ENCODE measurements around the gene DGCR2. TPM values are rescaled to one million over a fixed set of nuclear protein-coding genes. Genes with fewer than 3 reads are reported as not detected.

DGCR2 gene
- total RNA-seq, 2 donors from 2014 or later: 29.6 to 34.6 TPM

DNA sequence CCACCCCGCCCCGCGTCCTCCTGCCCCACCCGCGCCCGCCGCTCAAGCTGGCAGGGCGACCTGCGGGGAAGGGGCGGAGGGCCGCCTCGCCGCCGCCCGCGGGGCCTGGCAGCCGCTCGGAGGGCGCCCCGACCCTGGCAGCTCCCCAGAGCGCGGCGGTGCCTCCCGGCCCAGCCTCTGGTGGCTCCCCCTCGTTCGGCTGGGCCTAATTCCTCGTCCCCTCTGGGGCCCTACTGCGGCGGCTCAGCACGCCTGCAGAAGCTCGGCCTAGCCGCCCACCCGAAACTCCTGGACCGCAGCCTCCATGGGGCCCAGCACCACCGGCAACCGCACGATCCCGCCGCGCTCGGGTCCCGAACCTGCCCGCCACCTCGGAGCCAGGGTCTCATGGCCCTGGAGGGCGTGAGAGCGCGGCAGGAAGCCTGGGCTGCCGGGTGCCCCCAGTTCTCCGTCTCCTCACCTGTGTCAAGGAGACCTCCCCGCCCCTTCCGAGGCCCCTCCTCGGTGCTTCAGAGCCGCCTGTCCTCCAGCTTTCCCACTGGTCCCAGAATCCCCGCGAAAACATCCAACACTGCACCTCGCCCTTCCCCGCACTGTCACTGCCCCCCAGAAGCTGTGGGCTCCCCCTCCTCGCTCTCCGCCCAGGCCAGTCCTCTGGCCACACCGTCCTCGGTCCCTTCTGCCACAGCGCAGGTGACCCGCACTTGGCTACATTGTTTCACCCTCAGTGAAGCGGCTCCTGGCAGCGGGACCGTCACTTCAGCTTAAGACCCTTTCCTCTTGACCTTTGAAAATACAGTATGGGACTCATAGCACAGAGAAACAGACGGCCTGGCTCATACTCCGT is 28.5 kb upstream of the DGCR2 start:
- no peak for DNase-seq (ENCODE audit: low spot score)
- H3K4me3 Mint-ChIP-seq: peak overlapping the region; percentile 54
- peaks cover 0 to 6% of the 10 kb centered on the region in 2 donors for H3K4me1 Mint-ChIP-seq (ENCODE audit: low read depth in 2 of 2)
- ATAC-seq: no peak
- H3K27me3 Mint-ChIP-seq: peaks cover 31 to 47% of the 10 kb centered on the region in 2 donors
- peaks cover 6% of the 10 kb centered on the region for H3K36me3 Mint-ChIP-seq
- no peak overlapping the region for H3K27ac Mint-ChIP-seq
- no peaks in the 10 kb centered on the region for H3K9me3 Mint-ChIP-seq

DNA sequence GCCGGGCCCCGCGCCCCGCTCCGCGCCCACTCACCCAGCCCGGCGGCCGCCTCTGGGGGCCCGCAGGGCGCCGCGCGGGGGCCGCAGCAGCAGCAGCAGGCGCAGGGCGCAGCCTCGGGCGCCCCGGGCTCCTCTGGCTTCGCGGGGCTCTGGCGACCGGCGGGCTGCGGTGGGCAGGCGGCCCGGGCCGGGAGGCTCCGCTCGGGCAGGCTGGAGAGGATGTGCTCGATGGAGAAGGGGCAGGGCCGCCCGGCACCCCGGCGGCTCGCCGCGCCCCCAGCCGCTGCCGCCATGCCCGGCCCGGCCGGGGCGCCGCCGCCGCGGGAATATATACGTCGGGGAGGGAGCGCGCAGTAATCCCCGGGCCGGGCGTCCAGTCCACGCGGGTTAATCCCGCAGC is 27.8 kb upstream of the DGCR2 start, which contains the start of gene GSC2:
TSS of gene GSC2 (minus strand) at position 302 of the 400 bp plus-strand sequence. CDS start at position 293, 9 bp downstream.
- DNase-seq (ENCODE audit: low spot score) (no peak), ATAC-seq (no peak)
- H3K27ac Mint-ChIP-seq: no peak within 1 kb of the TSS
- peak within 1 kb of the TSS; percentile 54 for H3K4me3 Mint-ChIP-seq
- H3K27me3 Mint-ChIP-seq: peaks cover 31 to 46% of the 10 kb centered on the region in 2 donors
- H3K36me3 Mint-ChIP-seq: peaks cover 6% of the 10 kb centered on the region
- H3K4me1 Mint-ChIP-seq (ENCODE audit: low read depth in 2 of 2): peaks cover 0 to 6% of the 10 kb centered on the region in 2 donors
- H3K9me3 Mint-ChIP-seq: no peaks in the 10 kb centered on the region

DNA sequence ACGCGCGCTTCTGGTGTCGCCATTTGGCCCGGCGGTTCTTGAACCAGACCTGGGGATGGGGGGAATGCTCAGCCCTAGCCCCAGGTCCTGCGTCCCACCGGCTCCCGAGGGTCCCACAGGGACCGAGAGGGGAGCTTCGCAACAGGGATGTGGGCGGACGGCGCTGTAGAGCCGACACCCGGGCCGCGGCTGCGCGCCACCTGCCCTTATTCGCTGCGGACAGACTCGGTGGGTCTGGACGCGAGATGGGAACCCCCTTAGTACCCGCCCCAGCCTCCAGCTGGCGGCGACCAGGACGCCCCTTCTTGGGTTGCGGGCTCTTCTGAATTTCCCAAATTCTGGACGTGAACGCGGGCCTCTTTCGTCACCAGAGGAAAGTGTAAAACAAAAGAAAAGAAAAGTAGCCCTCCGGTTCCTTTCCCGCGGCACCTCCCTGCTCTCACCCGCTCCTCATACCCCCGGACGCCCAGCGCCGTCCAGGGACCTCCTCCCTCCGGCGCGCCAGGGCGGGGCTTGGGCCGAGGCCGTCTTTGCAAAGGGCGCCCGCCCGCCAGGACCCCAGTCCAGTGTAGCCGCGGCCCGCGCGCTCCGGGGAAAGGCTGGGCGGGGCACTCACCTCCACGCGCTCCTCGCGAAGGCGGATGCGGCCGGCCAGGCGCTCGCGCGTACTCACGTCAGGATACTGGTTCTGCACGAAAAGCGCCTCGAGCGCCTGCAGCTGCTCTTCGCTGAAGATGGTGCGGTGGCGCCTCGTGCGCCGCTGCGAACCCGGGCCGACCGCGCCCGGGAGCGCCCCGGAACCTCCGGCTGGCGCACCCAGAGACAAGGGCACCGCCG is 27.1 kb upstream of the DGCR2 start:
- H3K4me3 Mint-ChIP-seq: no peak overlapping the region
- DNase-seq (ENCODE audit: low spot score) (no peak), ATAC-seq (no peak)
- no peaks in the 10 kb centered on the region for H3K9me3 Mint-ChIP-seq
- peaks cover 7 to 11% of the 10 kb centered on the region in 2 donors for H3K4me1 Mint-ChIP-seq (ENCODE audit: low read depth in 2 of 2)
- H3K27me3 Mint-ChIP-seq: peaks cover 29 to 41% of the 10 kb centered on the region in 2 donors
- H3K27ac Mint-ChIP-seq: no peak overlapping the region
- H3K36me3 Mint-ChIP-seq: peaks cover 7% of the 10 kb centered on the region

DNA sequence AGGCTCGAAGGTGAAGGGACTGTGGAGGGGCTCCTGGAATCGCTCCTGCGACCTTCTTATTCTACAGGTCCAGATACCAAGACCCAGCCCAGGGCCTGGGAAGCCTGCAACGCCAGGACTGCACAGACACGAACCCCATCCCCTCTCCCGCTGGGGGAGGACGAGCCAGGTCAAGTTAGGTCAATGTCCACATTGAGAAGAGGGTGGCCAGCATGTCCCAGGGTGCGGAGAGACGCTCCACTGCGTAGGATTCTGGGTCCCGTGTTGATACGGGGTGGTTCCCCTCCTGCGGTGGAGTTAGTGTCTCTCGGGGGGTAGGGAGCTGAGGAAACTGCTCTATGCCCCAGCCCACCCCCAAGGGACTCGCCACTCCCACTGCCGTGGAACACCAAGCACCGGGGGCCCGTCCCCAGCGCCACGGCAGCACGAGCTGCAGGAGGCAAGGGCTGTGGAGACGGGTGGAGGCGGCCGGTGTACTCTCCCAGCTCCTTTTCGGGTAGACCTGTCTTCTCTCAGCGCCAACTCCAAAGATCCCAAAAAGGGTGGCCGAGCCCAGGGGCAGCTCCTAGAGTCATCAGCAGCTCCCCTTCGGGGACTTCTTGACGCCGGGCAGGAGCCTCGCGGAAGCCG is 26.3 kb upstream of the DGCR2 start:
- Mint-ChIP-seq H3K27ac (no peak overlapping the region), H3K36me3 (peaks cover 13% of the 10 kb centered on the region), H3K9me3 (no peaks in the 10 kb centered on the region), H3K4me1 (ENCODE audit: low read depth in 2 of 2) (peaks cover 14 to 17% of the 10 kb centered on the region in 2 donors), H3K4me3 (no peak overlapping the region), H3K27me3 (peaks cover 25 to 36% of the 10 kb centered on the region in 2 donors)
- ATAC-seq (no peak), DNase-seq (ENCODE audit: low spot score) (no peak)

DNA sequence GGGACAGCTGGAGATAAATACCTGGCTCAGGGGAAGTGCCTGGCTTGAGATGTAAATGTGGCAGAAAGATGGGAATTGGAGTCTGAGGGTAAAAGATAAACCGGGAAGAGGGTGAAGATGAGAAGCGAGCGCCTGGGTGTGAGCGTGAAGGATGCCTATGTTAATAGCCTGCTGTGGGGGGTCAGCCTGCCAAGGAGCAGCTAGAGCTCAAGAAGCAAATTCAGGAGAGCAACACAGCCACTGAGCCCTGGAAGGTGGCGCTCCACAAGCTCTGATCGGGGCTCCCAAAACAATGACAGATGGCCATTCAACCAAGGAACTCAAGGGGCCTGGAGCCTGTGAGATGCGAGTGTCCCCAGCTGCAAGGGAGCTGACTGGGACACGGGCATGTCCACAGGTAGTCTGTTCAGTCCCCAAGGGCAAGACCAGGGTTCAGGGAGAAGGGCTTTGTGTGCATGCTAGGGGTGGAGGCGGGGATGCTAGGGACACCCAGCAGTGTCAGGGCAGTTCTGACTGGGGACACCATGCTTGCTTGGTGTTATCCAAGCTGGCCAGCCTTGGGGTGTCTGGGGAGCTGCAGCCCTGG is 25.1 kb upstream of the DGCR2 start:
- Mint-ChIP-seq H3K9me3 (no peaks in the 10 kb centered on the region), H3K4me3 (no peak overlapping the region), H3K36me3 (peaks cover 13% of the 10 kb centered on the region), H3K27ac (no peak overlapping the region), H3K4me1 (ENCODE audit: low read depth in 2 of 2) (peaks cover 17 to 20% of the 10 kb centered on the region in 2 donors), H3K27me3 (peaks cover 21 to 28% of the 10 kb centered on the region in 2 donors)
- DNase-seq (ENCODE audit: low spot score): no peak
- ATAC-seq: no peak

DNA sequence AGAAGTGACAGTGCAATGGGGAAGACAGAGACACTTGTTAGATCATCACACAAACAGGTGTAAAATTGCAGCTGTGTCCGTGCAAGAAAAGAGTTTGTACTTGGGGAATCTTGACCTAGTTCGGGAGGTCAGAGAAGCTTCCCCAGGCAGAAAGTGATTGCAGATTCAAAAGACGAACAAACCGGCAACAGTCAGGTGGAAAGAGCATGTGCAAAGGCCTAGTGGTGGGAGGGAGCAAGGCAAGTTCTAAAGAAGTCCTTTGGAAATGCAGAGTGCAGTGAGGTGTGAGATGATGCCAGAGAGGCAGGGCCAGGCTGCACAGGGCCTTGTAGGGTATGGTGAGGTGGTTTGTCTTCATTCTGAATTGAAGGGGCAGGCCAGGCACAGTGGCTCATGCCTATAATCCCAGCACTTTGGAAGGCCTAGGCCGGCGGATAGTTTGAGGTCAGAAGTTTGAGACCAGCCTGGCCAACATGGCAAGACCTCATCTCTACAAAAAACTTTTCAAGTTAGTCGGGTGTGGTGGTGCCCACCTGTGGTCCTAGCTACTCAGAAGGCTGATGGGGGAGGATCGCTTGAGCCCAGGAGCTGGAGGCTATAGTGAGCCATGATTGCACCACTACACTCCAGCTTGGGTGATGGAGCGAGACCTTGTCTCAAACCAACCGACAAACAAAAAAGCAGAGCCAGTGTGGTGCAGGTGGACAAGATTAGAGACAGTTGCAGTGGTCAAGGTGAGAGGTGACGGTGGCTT is 24.2 kb upstream of the DGCR2 start:
- Mint-ChIP-seq H3K4me1 (ENCODE audit: low read depth in 2 of 2) (peaks cover 17 to 22% of the 10 kb centered on the region in 2 donors), H3K27me3 (peaks cover 15 to 19% of the 10 kb centered on the region in 2 donors), H3K4me3 (no peak overlapping the region), H3K27ac (no peak overlapping the region), H3K9me3 (no peaks in the 10 kb centered on the region), H3K36me3 (peaks cover 9% of the 10 kb centered on the region)
- ATAC-seq (no peak), DNase-seq (ENCODE audit: low spot score) (no peak)

DNA sequence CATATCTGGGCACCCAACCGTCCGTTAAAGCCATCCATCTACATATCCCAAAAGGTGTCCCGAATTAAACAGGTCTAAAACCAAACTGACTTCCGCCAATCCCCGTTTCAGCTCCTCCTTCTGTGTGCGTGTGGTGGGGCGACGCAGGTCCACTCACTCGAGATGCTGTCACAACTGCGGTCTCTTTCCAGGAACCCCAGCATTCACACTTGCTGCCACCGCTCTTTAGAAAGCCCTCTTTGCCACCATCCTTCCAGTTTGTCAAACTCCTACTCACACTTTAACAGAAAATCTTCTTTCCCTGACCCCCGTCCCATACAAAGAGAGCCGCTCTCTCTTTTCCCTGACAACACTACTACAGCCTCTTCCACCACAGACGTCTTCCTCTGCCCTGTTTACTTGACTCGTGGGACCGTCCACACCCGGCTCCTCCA is 21.8 kb upstream of the DGCR2 start:
- DNase-seq (ENCODE audit: low spot score) (peak; percentile 79), ATAC-seq (peak; percentile 71 to 76)
- Mint-ChIP-seq H3K4me3 (peak overlapping the region; percentile 98), H3K36me3 (peaks cover 15% of the 10 kb centered on the region), H3K4me1 (ENCODE audit: low read depth in 2 of 2) (peaks cover 17 to 21% of the 10 kb centered on the region in 2 donors), H3K9me3 (no peaks in the 10 kb centered on the region), H3K27me3 (peaks cover 9 to 11% of the 10 kb centered on the region in 2 donors), H3K27ac (peak overlapping the region; percentile 99)

DNA sequence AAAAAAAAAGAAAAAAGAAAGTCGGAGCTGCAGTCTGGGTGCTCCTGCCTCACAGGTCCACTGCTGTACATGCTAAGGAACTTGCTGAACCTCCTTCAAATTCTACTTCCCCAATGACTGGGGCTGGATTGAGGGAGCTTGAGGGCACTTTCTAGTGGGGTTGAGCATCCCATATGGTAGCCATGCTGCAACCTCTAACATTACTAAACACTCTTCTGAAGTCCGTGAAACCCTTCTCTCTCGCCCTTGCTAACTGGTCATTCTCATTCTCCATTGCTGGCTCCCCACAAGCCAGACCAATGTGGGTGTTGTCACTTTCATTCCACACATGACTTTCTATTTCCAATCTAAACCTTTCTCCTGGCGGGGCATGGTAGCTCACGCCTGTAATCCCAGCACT is 21.0 kb upstream of the DGCR2 start:
- Mint-ChIP-seq H3K27me3 (peaks cover 9 to 11% of the 10 kb centered on the region in 2 donors), H3K4me3 (peak overlapping the region; percentile 98), H3K9me3 (no peaks in the 10 kb centered on the region), H3K27ac (peak overlapping the region; percentile 99), H3K4me1 (ENCODE audit: low read depth in 2 of 2) (peaks cover 17 to 21% of the 10 kb centered on the region in 2 donors), H3K36me3 (peaks cover 15% of the 10 kb centered on the region)
- ATAC-seq (no peak), DNase-seq (ENCODE audit: low spot score) (no peak)

DNA sequence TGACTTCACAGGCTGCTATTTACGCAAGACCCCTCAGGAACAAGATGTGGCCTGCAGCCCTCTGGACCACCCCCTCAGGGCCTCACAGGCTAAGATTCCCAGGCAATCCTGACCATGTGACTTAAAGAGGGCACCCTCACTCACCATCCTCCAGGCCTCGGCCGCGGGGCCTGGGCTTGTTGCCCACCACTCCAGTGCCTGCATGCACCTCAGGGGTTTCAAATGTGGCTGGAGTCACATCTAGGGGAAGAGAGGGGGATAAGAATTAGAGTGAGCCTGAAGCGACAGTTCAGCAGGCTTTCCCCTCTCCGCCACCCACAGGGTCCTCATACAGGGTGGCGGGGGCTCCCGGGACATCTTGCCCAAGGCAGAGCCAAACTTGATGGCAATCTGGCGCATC is 20.2 kb upstream of the DGCR2 start:
- H3K27me3 Mint-ChIP-seq: peaks cover 8 to 10% of the 10 kb centered on the region in 2 donors
- ATAC-seq (no peak), DNase-seq (ENCODE audit: low spot score) (no peak)
- no peaks in the 10 kb centered on the region for H3K9me3 Mint-ChIP-seq
- peaks cover 15% of the 10 kb centered on the region for H3K36me3 Mint-ChIP-seq
- peaks cover 17 to 21% of the 10 kb centered on the region in 2 donors for H3K4me1 Mint-ChIP-seq (ENCODE audit: low read depth in 2 of 2)
- peak overlapping the region; percentile 54 for H3K4me3 Mint-ChIP-seq
- no peak overlapping the region for H3K27ac Mint-ChIP-seq

DNA sequence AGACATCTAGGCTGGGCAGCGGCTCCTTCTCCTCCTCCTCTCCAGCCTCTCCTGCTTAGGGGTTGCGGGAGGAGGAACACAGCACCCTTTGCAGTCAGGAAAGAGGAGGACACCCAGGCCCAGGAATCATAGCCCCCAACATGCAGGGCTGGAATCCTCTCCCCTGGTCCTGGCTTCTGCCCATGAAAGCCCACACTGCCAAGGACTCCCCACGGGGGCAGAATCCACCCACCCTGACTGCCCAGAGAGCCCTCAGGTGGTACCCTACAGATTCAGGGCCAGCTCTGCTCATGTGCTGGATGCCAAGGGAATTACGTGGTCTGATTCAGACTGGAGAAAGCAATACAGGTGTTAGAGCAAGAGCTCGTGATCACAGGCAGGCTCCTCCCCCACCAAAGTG is 17.8 kb upstream of the DGCR2 start:
- DNase-seq (ENCODE audit: low spot score) (no peak), ATAC-seq (no peak)
- Mint-ChIP-seq H3K36me3 (peaks cover 21% of the 10 kb centered on the region), H3K4me1 (ENCODE audit: low read depth in 2 of 2) (peaks cover 17 to 24% of the 10 kb centered on the region in 2 donors), H3K4me3 (no peak overlapping the region), H3K9me3 (no peaks in the 10 kb centered on the region), H3K27ac (no peak overlapping the region), H3K27me3 (no peaks in the 10 kb centered on the region)

DNA sequence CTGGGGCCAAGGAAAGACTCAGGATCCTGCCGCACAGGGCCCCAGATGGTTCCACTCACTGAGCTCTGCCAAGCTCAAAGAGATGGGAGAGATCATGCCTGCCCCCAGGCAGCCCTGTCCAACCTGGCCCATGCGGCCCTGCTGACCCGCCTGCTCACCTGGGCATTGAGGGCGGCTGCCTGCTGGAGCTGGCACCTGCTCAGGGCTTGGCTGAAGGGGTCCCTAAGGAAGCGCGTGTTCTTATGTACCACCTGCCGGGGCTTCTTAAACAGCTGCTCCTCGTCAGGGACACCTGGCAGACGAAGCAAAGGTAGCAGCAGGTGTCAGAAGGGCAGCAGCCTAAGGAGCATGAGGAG is 16.8 kb upstream of the DGCR2 start:
- H3K27me3 Mint-ChIP-seq: no peaks in the 10 kb centered on the region
- H3K4me3 Mint-ChIP-seq: no peak overlapping the region
- H3K4me1 Mint-ChIP-seq (ENCODE audit: low read depth in 2 of 2): peaks cover 7 to 15% of the 10 kb centered on the region in 2 donors
- DNase-seq (ENCODE audit: low spot score) (no peak), ATAC-seq (no peak)
- peaks cover 17% of the 10 kb centered on the region for H3K36me3 Mint-ChIP-seq
- no peaks in the 10 kb centered on the region for H3K9me3 Mint-ChIP-seq
- H3K27ac Mint-ChIP-seq: no peak overlapping the region

DNA sequence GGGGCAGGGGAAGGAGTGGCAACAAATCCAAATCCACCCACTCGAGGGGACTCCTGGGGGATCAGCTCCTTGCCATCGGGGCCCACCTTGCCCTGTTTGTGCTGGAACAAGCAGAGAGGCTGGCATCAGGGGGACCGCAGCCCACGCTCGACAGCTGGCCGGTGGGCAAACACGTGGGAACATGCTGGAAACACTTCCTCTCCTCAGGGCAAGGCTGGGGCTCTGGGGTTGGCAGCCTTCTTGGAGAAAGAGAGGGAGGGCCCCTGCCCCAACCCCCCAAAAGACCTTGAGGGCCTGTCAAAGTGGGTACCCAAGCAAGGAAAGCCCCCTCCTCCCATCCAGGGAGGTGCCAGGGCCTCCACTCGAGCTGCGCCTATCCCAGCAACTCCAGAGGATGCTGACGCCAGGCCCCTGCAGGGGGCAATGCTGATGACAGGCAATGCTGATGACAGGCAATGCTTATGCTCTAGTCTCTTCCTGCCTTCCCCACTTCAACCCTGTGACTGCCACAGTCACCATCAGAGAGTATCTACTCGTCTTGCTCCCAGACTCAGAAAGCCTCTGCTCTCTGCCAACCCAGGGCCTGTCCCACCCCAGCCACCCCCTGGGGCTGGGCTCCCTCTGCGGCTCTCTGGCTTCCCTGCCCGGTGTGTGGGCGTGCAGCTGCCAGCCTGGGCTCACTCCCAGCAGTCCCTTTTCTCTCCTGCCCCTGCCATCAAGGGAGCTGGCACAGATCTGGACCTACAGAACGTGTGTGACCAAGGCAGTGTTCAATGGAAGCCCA is 16.2 kb upstream of the DGCR2 start:
- Mint-ChIP-seq H3K27me3 (no peaks in the 10 kb centered on the region), H3K9me3 (no peaks in the 10 kb centered on the region), H3K4me1 (ENCODE audit: low read depth in 2 of 2) (peaks cover 2 to 12% of the 10 kb centered on the region in 2 donors), H3K36me3 (peaks cover 14% of the 10 kb centered on the region), H3K27ac (no peak overlapping the region), H3K4me3 (no peak overlapping the region)
- no peak for ATAC-seq
- DNase-seq (ENCODE audit: low spot score): no peak
